Stimulated activated CD4-positive, alpha-beta T cell treated with anti-CD3 and anti-CD28 coated beads, Interleukin-4, amount 100 ng/mL, for 24 hours (primary cell): ENCODE results near the gene PTK7.
"Not testable (repeated sequence)": the region's sequence is repeated elsewhere in the genome, so short reads cannot be mapped to it uniquely, and the experiment has no call there.

ENCODE experiments used
- DNase-seq: peaks from one replicate; pipeline ENCODE4 v3.0.0-alpha.2; 2020

Gene PTK7

DNA sequence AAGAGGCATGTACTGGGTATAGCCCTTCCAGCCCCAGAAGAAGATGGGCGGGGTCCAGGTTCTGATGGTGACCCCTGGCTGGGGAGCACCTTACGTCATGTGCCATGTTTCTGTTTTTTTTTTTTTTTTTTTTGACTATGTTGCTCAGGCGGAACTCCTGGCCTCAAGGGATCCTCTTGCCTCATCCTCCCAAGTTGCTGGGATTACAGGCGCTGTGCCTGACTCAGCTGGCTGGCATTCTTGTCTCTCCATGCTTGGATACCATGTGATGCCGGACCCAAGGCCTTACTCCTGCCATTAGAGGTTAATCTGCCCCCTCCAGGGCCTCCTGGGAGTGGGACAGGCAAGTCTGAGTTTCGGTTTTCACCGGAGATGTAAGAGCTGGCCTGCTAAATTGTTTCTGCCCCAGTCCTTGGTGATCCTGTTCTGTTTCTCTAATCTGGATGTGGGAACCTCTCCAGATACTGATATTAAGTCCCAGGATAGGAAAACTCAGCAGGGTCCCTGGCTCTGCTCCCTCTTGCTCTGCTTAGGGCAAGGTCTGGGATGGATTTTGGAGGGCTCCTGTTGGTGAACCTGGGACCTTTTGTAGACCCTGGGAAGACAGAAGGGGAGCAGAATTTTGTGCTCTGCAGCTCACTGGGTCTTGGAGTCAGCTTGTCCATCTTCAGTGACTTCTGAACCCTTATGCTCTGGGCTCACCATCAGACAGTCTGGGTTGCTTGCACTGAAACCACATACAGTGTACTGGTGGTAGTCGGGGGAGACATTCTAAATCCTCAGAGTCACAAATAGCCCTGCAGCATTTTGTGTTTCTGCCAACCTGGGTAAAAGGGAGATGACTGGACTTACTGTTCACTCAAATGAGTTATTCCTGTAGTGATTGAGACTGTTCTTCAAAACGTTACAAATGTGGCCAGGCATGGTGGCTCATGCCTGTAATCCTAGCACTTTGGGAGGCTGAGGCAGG is 45.1 kb downstream of the PTK7 start:
- no peak for DNase-seq

DNA sequence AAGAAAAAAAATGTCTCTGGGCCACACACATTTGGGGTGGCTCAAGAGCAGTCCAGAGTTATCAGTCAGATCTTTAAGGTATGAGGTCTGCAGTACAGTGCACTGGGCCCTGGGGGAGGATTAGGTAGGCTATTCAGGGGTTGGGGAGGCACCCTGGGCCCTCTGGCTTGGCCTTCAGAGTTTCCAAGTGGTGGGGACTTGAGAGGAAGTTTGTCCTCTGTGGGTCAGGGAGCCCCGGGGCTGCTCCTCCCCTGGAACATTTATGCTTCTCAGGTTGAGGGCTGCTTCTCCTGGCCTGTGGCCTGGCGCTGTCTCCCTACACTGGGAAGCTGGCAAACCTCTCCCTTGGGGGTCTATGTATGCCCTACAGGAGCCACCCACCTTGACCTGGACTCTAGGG is 46.0 kb downstream of the PTK7 start:
- no peak for DNase-seq

DNA sequence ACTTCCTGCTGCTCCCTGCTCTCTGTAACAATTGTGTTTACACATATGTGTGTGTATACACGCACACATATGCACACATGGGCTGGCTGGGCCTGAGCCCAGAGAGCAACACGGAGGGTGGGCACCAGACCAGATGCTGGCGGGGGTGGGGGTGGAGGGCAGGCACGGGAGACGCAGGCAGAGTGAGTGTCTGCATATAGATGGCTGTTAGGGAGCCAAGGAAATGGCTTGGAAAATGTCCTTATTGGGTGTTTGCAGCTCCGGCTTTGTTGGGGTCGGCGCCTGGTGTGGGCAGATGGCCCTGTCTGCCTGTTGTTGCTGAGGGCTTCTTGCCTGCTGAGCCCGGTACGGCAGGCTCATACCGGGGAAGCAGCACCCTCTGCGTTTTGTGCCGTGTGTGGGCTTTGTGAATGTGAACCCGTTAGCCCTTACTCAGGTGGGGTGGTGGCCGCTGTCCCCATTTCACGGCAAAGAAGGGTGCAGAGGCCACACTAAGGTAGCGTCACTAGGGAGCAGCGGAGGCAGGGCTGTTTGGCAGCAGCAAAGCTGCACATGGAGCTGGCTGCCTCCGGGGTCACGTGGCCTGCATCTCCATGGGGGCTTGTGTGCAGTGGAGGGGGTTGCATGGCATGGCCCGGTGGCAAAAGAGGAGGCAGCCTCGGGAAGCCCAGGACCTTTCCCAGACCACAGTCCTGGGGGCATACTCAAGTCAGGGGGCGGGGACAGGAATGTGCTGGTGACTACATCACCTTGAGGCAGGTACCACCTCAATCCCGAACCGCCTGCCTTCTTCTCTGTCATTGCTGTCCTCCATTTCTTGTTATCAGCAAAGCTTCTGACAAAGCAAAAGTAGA is 47.6 kb downstream of the PTK7 start:
- no peak for DNase-seq

- DNase-seq = no peak
Observed at GRCh38 chr6:43124481-43124880, 48.4 kb downstream of the PTK7 start.

DNA sequence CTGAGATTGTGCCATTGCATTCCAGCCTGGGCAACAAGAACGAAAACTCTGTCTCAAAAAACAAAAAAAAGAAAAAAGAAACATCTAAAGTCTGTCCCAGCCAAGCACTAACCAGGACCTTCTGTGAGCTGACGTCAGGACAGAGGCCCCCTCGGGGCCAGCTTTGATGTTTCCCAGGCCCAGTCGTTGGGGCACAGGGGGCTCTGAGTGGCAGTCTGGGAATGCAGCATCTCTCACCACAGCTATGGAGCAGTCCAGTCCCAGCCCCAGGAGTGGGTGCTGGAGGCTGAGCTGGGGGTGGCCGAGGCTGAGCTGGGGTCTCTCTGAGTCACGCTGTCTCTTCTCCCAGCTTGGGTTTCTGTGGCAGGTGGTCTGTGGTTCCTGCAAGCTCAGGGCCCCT is 49.0 kb downstream of the PTK7 start:
- DNase-seq = no peak

GRCh38 chr6:43125555-43125954 is 49.4 kb downstream of the PTK7 start:
- no peak for DNase-seq

- no peak for DNase-seq
Observed at GRCh38 chr6:43127180-43127579, 51.1 kb downstream of the PTK7 start.

DNA sequence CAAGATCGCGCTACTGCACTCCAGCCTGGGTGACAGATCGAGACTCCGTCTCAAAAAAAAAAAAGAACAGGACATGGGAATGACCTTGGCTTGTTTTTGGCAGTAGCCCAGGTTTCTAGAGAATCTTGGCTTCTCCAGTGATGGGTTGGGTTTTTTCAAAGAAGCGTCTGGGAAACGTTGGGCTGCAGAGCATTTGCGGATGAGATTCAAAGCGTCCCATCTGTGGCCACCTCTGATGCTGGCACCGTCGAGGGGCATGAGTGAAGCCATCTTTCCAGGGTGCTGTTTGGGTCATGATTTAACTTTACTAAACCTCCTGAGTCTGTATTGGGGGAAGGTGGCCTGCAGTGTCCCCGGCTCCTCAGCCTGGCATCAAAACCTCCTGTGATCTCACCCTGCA is 51.8 kb downstream of the PTK7 start:
- no peak for DNase-seq

DNA sequence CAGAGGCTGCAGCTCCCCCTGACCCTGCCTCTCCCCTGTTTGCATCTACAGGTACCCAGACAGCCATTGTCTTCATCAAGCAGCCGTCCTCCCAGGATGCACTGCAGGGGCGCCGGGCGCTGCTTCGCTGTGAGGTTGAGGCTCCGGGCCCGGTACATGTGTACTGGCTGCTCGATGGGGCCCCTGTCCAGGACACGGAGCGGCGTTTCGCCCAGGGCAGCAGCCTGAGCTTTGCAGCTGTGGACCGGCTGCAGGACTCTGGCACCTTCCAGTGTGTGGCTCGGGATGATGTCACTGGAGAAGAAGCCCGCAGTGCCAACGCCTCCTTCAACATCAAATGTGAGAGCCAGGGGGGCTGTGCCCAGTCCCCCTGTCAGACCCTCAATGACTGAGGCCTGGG is 52.8 kb downstream of the PTK7 start:
- no peak for DNase-seq

DNA sequence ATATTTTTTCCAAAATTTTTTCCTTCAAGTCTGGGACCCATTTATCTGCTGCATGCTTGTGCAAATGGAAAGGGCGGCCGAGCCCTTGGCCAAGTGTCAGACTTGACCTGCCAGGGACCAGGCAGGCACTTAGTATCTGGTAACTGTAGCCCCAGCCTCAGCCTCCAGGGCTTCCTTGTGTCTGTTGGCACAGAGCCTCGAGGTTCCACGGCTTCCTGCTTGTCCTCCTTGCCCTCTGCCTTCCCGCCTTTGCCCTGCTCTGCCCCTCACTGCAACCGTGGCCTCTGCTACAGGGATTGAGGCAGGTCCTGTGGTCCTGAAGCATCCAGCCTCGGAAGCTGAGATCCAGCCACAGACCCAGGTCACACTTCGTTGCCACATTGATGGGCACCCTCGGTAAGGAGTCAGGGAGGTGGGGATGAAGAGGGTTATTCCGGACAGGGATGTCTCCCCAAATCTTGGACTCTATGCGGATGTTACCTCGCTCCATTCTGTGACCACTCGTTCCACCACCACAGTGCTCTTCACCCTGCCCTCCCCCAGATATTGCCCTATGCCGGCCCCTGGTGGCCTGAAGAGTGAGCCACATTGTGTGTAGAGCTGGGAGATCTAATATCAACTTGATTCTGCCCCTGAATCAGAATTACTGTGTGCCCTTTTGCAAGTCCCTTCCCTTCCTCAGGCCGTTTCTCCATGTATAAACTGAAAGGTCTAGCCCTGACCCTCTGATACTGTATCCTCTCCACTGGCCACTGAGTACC is 53.5 kb downstream of the PTK7 start:
- DNase-seq = no peak

GRCh38 chr6:43130429-43130828 is 54.3 kb downstream of the PTK7 start:
- no peak for DNase-seq

GRCh38 chr6:43131379-43131778 is 55.3 kb downstream of the PTK7 start:
- not testable (repeated sequence) for DNase-seq

DNA sequence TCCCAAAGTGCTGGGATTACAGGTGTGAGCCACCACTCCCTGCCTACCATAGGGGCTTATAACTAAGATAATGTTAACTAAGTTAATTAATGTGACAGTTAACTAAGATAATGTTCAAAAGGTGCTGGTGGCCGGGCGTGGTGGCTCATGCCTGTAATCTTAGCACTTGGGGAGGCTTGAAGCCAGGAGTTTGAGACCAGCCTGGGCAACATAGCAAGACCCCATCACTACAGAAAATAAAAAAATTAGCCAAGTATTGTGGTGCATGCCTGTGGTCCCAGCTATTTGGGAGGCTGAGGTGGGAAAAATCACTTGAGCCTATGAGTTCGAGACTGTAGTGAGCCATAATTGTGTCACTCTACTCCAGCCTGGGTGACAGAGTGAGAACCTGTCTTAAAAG is 62.2 kb downstream of the PTK7 start:
- no peak for DNase-seq

- not testable (repeated sequence) for DNase-seq
Observed at GRCh38 chr6:43139973-43140372, 63.9 kb downstream of the PTK7 start.

DNA sequence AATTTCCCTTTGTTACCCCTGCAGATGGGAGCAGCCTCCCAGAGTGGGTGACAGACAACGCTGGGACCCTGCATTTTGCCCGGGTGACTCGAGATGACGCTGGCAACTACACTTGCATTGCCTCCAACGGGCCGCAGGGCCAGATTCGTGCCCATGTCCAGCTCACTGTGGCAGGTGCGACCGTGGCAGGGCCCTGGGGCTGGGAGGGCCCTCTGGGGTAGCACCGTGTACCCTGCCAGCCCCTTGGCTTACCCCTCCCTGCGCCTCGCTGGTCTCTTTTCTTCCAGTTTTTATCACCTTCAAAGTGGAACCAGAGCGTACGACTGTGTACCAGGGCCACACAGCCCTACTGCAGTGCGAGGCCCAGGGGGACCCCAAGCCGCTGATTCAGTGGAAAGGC is 65.5 kb downstream of the PTK7 start:
- DNase-seq = no peak

- no peak for DNase-seq
Observed at GRCh38 chr6:43142101-43142500, 66.0 kb downstream of the PTK7 start.

GRCh38 chr6:43143235-43144128 is 67.4 kb downstream of the PTK7 start:
- DNase-seq = peak; percentile 71

DNA sequence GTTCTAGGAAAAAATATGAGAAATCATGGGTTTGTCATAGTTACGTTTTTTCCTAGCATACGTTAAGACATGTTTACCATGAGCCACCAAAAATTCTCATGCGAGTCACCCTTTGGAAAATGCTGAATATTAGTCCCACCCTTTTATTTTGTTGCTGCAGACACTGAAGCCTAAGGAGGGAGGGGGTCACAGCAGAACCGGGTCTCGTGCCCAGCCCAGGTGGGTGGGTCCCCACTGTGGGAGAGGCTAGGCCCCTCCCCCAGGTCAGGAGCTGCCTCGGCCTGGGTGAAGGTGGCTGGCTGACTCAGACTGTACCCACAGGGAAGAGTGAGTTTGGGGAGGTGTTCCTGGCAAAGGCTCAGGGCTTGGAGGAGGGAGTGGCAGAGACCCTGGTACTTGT is 68.8 kb downstream of the PTK7 start:
- no peak for DNase-seq

- DNase-seq = no peak
Observed at GRCh38 chr6:43146261-43146660, 70.1 kb downstream of the PTK7 start.

DNA sequence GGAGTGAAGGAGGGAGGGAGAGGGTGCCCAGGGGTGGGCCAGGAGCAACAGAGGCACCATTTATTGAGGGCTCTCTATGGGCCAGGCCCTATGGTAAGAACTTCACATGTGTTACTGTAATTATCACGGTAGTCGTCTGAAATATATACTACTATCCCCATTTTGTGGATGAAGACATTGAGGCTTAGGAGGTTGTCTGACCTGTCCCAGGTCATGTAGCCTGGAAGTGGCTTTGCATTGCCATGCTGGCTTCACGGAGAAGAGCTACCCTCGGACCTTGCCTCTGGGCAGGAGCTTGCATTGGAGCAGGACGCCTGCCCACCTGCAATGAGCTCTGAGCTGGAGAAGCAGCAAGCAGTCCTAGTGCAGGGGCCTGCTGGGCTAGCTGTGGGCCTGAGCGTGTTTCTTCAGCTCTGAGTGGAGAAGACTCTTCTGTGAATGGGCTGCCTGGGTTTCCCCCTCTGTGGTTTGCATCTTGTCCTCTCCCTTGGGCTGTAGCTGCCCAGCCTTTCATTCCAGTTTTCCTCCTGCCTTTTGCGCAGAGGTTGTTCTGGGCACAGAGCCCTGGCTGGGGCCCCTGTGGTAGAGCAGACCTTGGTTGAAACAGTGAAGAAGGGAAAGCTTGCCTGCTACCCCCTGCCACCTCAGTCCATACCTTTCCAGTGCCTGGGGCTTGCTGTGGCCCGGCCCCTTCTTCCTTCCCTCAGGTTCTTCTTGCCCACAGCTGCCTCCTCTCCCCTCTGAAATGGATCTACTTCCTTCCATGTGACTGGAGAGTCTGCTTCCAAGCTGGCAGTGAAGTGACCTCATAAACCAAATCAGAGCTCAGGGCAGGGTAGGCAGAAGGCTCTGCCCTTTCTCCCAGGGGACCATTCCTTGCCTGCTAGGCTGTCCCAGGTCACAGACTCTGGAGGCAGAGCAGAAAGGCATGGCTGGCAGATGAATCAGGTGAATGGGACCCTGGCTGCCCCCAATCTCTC is 70.9 kb downstream of the PTK7 start:
- no peak for DNase-seq
